GM18519 (cell line): ENCODE results near the gene SRGAP1.
"Not testable (repeated sequence)": the region's sequence is repeated elsewhere in the genome, so short reads cannot be mapped to it uniquely, and the experiment has no call there.

ENCODE experiments used
- ATAC-seq: cut with Tn5 transposase; IDR thresholded peaks from one replicate; pipeline ENCODE4 v1.9.1; 2021; ENCODE audit warnings: mild to moderate bottlenecking, moderate library complexity; ENCODE audit not compliant: unreplicated experiment, low FRiP score

SRGAP1 gene

GRCh38 chr12:64178122-64178521, 333.6 kb downstream of the SRGAP1 start:
- no peak for ATAC-seq

GRCh38 chr12:64180951-64181350, 336.5 kb downstream of the SRGAP1 start:
- ATAC-seq = no peak

GRCh38 chr12:64181430-64182291, 337.2 kb downstream of the SRGAP1 start:
- ATAC-seq = no peak

GRCh38 chr12:64184216-64184615, 339.7 kb downstream of the SRGAP1 start:
- ATAC-seq = no peak

GRCh38 chr12:64186789-64187188, 342.3 kb downstream of the SRGAP1 start:
- ATAC-seq = peak; percentile 56

DNA sequence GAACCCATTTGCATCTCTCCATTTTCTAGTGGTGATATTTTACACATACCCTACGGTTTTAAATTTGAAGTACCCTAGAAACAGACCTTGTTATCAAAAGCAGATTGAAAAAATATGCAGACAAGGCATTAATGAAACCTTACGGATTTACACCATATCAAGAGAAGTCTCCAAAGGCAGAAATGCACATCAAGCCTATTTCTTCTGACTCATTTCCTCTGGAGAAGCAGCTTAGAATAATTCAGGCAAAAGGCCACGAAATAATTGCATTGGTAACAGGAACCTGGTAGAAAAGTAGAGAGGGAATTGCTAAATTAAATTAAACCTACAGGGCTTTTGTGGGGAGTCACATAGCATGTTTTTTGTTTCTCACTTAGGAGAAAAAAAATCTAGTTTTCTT, 342.9 kb downstream of the SRGAP1 start:
- no peak for ATAC-seq

- no peak for ATAC-seq
Observed at GRCh38 chr12:64187794-64188193, 343.3 kb downstream of the SRGAP1 start.

- no peak for ATAC-seq
Observed at GRCh38 chr12:64189530-64189929, 345.0 kb downstream of the SRGAP1 start.

- ATAC-seq = no peak
Observed at GRCh38 chr12:64190140-64190539, 345.6 kb downstream of the SRGAP1 start.

- ATAC-seq = peak; percentile 97
Observed at GRCh38 chr12:64192644-64193444, 348.3 kb downstream of the SRGAP1 start.

GRCh38 chr12:64193931-64194330, 349.4 kb downstream of the SRGAP1 start:
- no peak for ATAC-seq

DNA sequence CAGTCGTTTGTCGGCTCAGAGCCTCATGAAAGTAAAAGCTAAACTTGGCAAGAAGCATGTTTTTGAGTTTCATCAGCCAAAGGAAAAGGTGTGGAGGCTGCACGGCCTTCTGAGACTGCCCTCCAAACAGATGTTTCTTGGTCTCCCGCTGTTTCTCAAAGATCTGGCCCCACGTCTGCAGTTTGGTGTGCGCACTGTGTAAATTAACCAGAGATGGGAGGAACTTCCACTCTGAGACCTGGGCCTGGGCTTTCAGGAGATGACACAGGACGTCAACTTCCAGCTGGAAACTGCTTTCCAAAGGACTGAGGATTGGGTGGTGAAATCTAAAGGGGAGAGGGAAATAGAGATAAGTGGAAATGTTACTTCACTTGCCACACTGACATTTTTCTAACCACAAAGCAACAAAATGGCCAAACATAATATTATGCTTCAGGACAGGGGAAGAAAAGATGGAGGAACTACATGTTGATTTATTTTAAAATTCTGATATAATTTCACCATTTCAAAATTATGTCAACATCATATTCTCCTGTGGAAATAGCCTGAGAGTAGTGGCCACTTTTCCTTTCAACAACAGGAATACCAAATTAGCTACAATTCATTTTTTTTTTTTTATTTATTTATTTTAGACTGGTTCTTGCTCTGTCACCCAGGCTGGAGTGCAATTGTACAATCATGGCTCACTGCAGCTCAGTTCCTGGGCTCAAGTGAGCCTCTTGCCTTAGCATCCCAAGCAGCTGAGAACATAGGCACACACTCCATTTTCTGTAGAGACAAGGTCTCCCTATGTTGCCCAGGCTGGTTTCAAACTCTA, 350.0 kb downstream of the SRGAP1 start:
- no peak for ATAC-seq

DNA sequence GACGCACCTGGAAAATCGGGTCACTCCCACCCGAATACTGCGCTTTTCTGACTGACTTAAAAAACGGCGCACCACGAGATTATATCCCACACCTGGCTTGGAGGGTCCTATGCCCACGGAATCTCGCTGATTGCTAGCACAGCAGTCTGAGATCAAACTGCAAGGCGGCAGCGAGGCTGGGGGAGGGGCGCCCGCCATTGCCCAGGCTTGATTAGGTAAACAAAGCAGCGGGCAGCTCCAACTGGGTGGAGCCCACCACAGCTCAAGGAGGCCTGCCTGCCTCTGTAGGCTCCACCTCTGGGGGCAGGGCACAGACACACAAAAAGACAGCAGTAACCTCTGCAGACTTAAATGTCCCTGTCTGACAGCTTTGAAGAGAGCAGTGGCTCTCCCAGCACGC, 351.3 kb downstream of the SRGAP1 start:
- not testable (repeated sequence) for ATAC-seq

GRCh38 chr12:64203036-64203435, 358.5 kb downstream of the SRGAP1 start:
- no peak for ATAC-seq

DNA sequence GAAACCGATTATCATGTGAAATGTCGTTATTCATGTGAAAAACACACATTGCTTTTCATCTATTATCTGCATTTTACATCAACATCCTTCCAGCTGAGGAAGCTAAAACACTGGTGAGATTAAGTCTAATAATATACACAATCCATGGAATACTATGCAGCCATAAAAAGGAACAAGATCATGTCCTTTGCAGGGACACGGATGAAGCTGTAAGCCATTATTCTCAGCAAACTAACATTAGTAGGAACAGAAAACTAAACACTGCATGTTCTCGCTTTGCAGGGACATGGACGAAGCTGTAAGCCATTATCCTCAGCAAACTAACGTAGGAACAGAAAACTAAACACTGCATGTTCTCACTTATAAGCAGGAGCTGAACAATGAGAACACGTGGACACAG, 359.3 kb downstream of the SRGAP1 start:
- no peak for ATAC-seq

- no peak for ATAC-seq
Observed at GRCh38 chr12:64205542-64205941, 361.0 kb downstream of the SRGAP1 start.

- no peak for ATAC-seq
Observed at GRCh38 chr12:64207453-64207852, 363.0 kb downstream of the SRGAP1 start.
